SK-N-SH treated with all-trans-retinoic acid at 6 μM for 48 hours (cell line): Measurements from ENCODE around the gene CDON.

ENCODE experiments used
- ARNTL ChIP-seq: fragments of 450-650 bp; formaldehyde crosslinking; IDR thresholded peaks from 2 replicates; pipeline ENCODE4 v1.5.0; 2020; ENCODE audit warnings: low read depth, mild to moderate bottlenecking, moderate library complexity, borderline replicate concordance
- BACH2 ChIP-seq: fragments of 250-450 bp; sonication (Bioruptor Pico); IDR thresholded peaks from 2 replicates; pipeline ENCODE4 v1.9.0; 2021; ENCODE audit warnings: mild to moderate bottlenecking, borderline replicate concordance
- CSRNP3 ChIP-seq: fragments of 250-450 bp; sonication (Bioruptor Pico); IDR thresholded peaks from 2 replicates; pipeline ENCODE4 v1.5.1; 2021; ENCODE audit warnings: mild to moderate bottlenecking, moderate library complexity
- ESRRG ChIP-seq: fragments of 250-450 bp; sonication (Bioruptor Pico); IDR thresholded peaks from 2 replicates; pipeline ENCODE4 v1.6.1; 2021; ENCODE audit warnings: mild to moderate bottlenecking
- ISL1 ChIP-seq: fragments of 250-450 bp; sonication (Bioruptor Pico); IDR thresholded peaks from 2 replicates; pipeline ENCODE4 v2.1.2; 2022; ENCODE audit warnings: mild to moderate bottlenecking, moderate library complexity
- OSR1 ChIP-seq: fragments of 250-450 bp; sonication (Bioruptor Pico); IDR thresholded peaks from 2 replicates; pipeline ENCODE4 v1.8.0; 2022; ENCODE audit warnings: moderate library complexity, mild to moderate bottlenecking, inconsistent platforms
- RARB ChIP-seq: fragments of 250-450 bp; sonication (Bioruptor Pico); IDR thresholded peaks from 2 replicates; pipeline ENCODE4 v1.8.0; 2021; ENCODE audit warnings: mild to moderate bottlenecking, moderate library complexity
- SNAI2 ChIP-seq: fragments of 250-450 bp; sonication (Bioruptor Pico); IDR thresholded peaks from 2 replicates; pipeline ENCODE4 v1.5.0; 2020; ENCODE audit warnings: mild to moderate bottlenecking, moderate library complexity
- TOX ChIP-seq: fragments of 250-450 bp; sonication (Bioruptor Pico); IDR thresholded peaks from 2 replicates; pipeline ENCODE4 v1.8.0; 2021; ENCODE audit warnings: mild to moderate bottlenecking, moderate library complexity, borderline replicate concordance
- ZFP3 ChIP-seq: fragments of 250-450 bp; sonication (Bioruptor Pico); IDR thresholded peaks from 2 replicates; pipeline ENCODE4 v1.5.0; 2020; ENCODE audit warnings: mild to moderate bottlenecking, moderate library complexity
- ZNF8 ChIP-seq: fragments of 450-650 bp; formaldehyde crosslinking; IDR thresholded peaks from 2 replicates; pipeline ENCODE4 v1.5.0; 2020; ENCODE audit warnings: mild to moderate bottlenecking, moderate library complexity

GRCh38 chr11:125959511-125959910 lies 103.2 kb downstream of the CDON start:
- TF ChIP-seq RARB (no peak), BACH2 (CRISPR knock-in tag) (no peak), SNAI2 (CRISPR knock-in tag) (no peak), ESRRG (CRISPR knock-in tag) (no peak), OSR1 (CRISPR knock-in tag) (no peak), ZNF8 (no peak), ARNTL (CRISPR knock-in tag) (no peak), CSRNP3 (no peak), ZFP3 (no peak), TOX (CRISPR knock-in tag) (no peak), ISL1 (CRISPR knock-in tag) (no peak)
